Type B pancreatic cell (in vitro differentiated cells): ENCODE measurements around the gene RBM47. TPM values are rescaled to one million over a fixed set of nuclear protein-coding genes. Genes with fewer than 3 reads are reported as not detected.
A peak's percentile ranks its signal among the peaks of the same experiment; 100 is the strongest.
"Not testable (repeated sequence)": the region's sequence is repeated elsewhere in the genome, so short reads cannot be mapped to it uniquely, and the experiment has no call there.

Experiments
- DNase-seq: peaks from one replicate; pipeline ENCODE4 v3.0.0; 2021; ENCODE audit warnings: mixed read lengths; ENCODE audit not compliant: unreplicated experiment; ENCODE audit errors: extremely low spot score
- H3K27ac Mint-ChIP-seq: 2 replicates; pipeline ENCODE4 v1.8.0; 2021; ENCODE audit warnings: mild to moderate bottlenecking, mixed read lengths
- H3K27me3 Mint-ChIP-seq: 2 replicates; pipeline ENCODE4 v1.8.0; 2021; ENCODE audit warnings: mixed read lengths
- H3K36me3 Mint-ChIP-seq: 2 replicates; pipeline ENCODE4 v1.8.0; 2021; ENCODE audit warnings: mixed read lengths
- H3K4me1 Mint-ChIP-seq: one replicate; pipeline ENCODE4 v1.8.0; 2021; ENCODE audit warnings: mixed read lengths; ENCODE audit not compliant: unreplicated experiment
- H3K4me3 Mint-ChIP-seq: 2 replicates; pipeline ENCODE4 v1.8.0; 2021; ENCODE audit warnings: mild to moderate bottlenecking, mixed read lengths
- H3K9me3 Mint-ChIP-seq: 2 replicates; pipeline ENCODE4 v1.8.0; 2021; ENCODE audit warnings: mixed read lengths
- CTCF ChIP-seq: fragments of 200-600 bp; sonication (generic); conservative IDR thresholded peaks from 2 replicates; pipeline ENCODE4 v1.5.0; 2021; ENCODE audit warnings: antibody characterized with exemption, mild to moderate bottlenecking
- total RNA-seq: library from RNA; stranded (reverse); gene quantifications from 2 replicates; pipeline ENCODE4 v1.2.1, GENCODE V29; 2021; ENCODE audit warnings: low replicate concordance

The RBM47 gene
- total RNA-seq, 1 donor from 2014 or later = 53.5 TPM

GRCh38 chr4:40412866-40413795, 216.5 kb downstream of the RBM47 start:
- H3K4me3 Mint-ChIP-seq = no peak overlapping the region
- TF ChIP-seq CTCF = no peak
- no peaks in the 10 kb centered on the region for H3K4me1 Mint-ChIP-seq

GRCh38 chr4:40412388-40412787, 217.3 kb downstream of the RBM47 start:
- H3K36me3 Mint-ChIP-seq = no peaks in the 10 kb centered on the region
- H3K9me3 Mint-ChIP-seq = peaks cover under 1% of the 10 kb centered on the region
- H3K27me3 Mint-ChIP-seq = no peaks in the 10 kb centered on the region
- no peak for DNase-seq
- no peak for TF ChIP-seq CTCF
- H3K4me1 Mint-ChIP-seq = no peaks in the 10 kb centered on the region
- no peak overlapping the region for H3K27ac Mint-ChIP-seq
- no peak overlapping the region for H3K4me3 Mint-ChIP-seq

More at GRCh38 chr4:40412866-40413795, 216.5 kb downstream of the RBM47 start:
- peaks cover 3% of the 10 kb centered on the region for H3K36me3 Mint-ChIP-seq
- no peaks in the 10 kb centered on the region for H3K27me3 Mint-ChIP-seq
- peaks cover 3% of the 10 kb centered on the region for H3K9me3 Mint-ChIP-seq
- H3K27ac Mint-ChIP-seq = peak overlapping the region; percentile 14
- DNase-seq = no peak

GRCh38 chr4:40409835-40410234, 219.8 kb downstream of the RBM47 start:
- no peak overlapping the region for H3K4me3 Mint-ChIP-seq
- peaks cover 4% of the 10 kb centered on the region for H3K36me3 Mint-ChIP-seq
- no peaks in the 10 kb centered on the region for H3K27me3 Mint-ChIP-seq
- H3K4me1 Mint-ChIP-seq = peaks cover under 1% of the 10 kb centered on the region
- no peak overlapping the region for H3K27ac Mint-ChIP-seq
- no peak for DNase-seq
- peaks cover 4% of the 10 kb centered on the region for H3K9me3 Mint-ChIP-seq
- TF ChIP-seq CTCF = no peak

GRCh38 chr4:40407468-40407867, 222.2 kb downstream of the RBM47 start:
- not testable (repeated sequence) for H3K9me3 Mint-ChIP-seq, H3K36me3 Mint-ChIP-seq, H3K27me3 Mint-ChIP-seq, DNase-seq, H3K27ac Mint-ChIP-seq, H3K4me3 Mint-ChIP-seq
- H3K4me1 Mint-ChIP-seq = peaks cover 16% of the 10 kb centered on the region

- no peak for TF ChIP-seq CTCF
- peaks cover 4% of the 10 kb centered on the region for H3K9me3 Mint-ChIP-seq
- no peak for DNase-seq
- no peaks in the 10 kb centered on the region for H3K27me3 Mint-ChIP-seq
- no peak overlapping the region for H3K27ac Mint-ChIP-seq
- H3K4me3 Mint-ChIP-seq = no peak overlapping the region
- H3K4me1 Mint-ChIP-seq = peaks cover 19% of the 10 kb centered on the region
- H3K36me3 Mint-ChIP-seq = peaks cover 4% of the 10 kb centered on the region
Observed at GRCh38 chr4:40406340-40406739, 223.3 kb downstream of the RBM47 start.

- Mint-ChIP-seq H3K4me3 (no peak overlapping the region), H3K27ac (peak overlapping the region; percentile 95), H3K4me1 (peaks cover 24% of the 10 kb centered on the region), H3K36me3 (peaks cover 4% of the 10 kb centered on the region), H3K27me3 (no peaks in the 10 kb centered on the region), H3K9me3 (peaks cover 4% of the 10 kb centered on the region)
- no peak for DNase-seq
- TF ChIP-seq CTCF = no peak
Observed at GRCh38 chr4:40405193-40405592, 224.5 kb downstream of the RBM47 start.
